ENCODE data around the gene KIAA1671. TPM values are rescaled to one million over a fixed set of nuclear protein-coding genes. Genes with fewer than 3 reads are reported as not detected.

The KIAA1671 gene
- total and polyA plus RNA-seq, 2 of the 13 experiments (the other 11 are each of a cell fraction or from before 2014, with no cell fraction given): 13.5 to 13.6 TPM

- TF ChIP-seq REST (IDR thresholded peaks at IDR 0.05; ENCODE audit: borderline replicate concordance in 1 of 2, low read depth in 1 of 2, low read length in 2 of 2): no peak
- TF ChIP-seq ZNF75D (CRISPR knock-in tag; IDR thresholded peaks at IDR 0.05; ENCODE audit: borderline replicate concordance): no peak
- TF ChIP-seq ATF3 (CRISPR knock-in tag; IDR thresholded peaks at IDR 0.05): no peak
- no peak for TF ChIP-seq NR2F1 (CRISPR knock-in tag; IDR thresholded peaks at IDR 0.05)
- TF ChIP-seq ZNF720 (CRISPR knock-in tag; IDR thresholded peaks at IDR 0.05): no peak
- no peak for TF ChIP-seq MAFF (IDR thresholded peaks at IDR 0.05; ENCODE audit: low read depth, low read length)
- no peak for TF ChIP-seq ZNF816 (CRISPR knock-in tag; IDR thresholded peaks at IDR 0.05; ENCODE audit: borderline replicate concordance)
- no peak for TF ChIP-seq ZNF784 (CRISPR knock-in tag; IDR thresholded peaks at IDR 0.05; ENCODE audit: borderline replicate concordance)
- TF ChIP-seq YY1 (IDR thresholded peaks at IDR 0.05; ENCODE audit: insufficient read depth, insufficient replicate concordance, low read depth, low read length): peak; percentile 18
- no peak for TF ChIP-seq ZBTB26 (CRISPR knock-in tag; IDR thresholded peaks at IDR 0.05; ENCODE audit: borderline replicate concordance)
- no peak for TF ChIP-seq ZNF879 (CRISPR knock-in tag; IDR thresholded peaks at IDR 0.05)
- TF ChIP-seq ZBTB37 (CRISPR knock-in tag; IDR thresholded peaks at IDR 0.05): no peak
- no peak for TF ChIP-seq RBM22 (optimal IDR thresholded peaks at IDR 0.05; ENCODE audit: low read length)
- TF ChIP-seq ZBTB46 (CRISPR knock-in tag; IDR thresholded peaks at IDR 0.05; ENCODE audit: borderline replicate concordance): no peak
- TF ChIP-seq MED8 (CRISPR knock-in tag; IDR thresholded peaks at IDR 0.05; ENCODE audit: insufficient replicate concordance): no peak
- TF ChIP-seq DPF2 (CRISPR knock-in tag; IDR thresholded peaks at IDR 0.05; ENCODE audit: borderline replicate concordance, low read depth): no peak
- TF ChIP-seq ZNF704 (CRISPR knock-in tag; IDR thresholded peaks at IDR 0.05; ENCODE audit: borderline replicate concordance): no peak
These were observed 231.6 kb downstream of the KIAA1671 start (continued) for GRCh38 chr22:25183949-25184619.
